SIG-M5 (cell line): ENCODE data around the gene RABEP1.
"Not testable (repeated sequence)": the region's sequence is repeated elsewhere in the genome, so short reads cannot be mapped to it uniquely, and the experiment has no call there.

Experiments used
- DNase-seq: peaks from one replicate; lab custom pipeline; 2025; lab: John Stamatoyannopoulos, UW

Gene RABEP1

GRCh38 chr17:5281814-5282641, at the start of gene RABEP1:
RABEP1 (plus strand) TSS chr17:5282284; CDS start chr17:5282487, 203 bp downstream.
- DNase-seq: no peak

- not testable (repeated sequence) for DNase-seq
Observed at GRCh38 chr17:5233492-5233891, 48.6 kb upstream of the RABEP1 start.

- DNase-seq: no peak
Observed at GRCh38 chr17:5234645-5235576, 47.2 kb upstream of the RABEP1 start, which contains the start of gene SCIMP. SCIMP (minus strand) TSS chr17:5234860; CDS start chr17:5234755, 105 bp downstream.

- no peak for DNase-seq
Observed at GRCh38 chr17:5236938-5237540, 45.0 kb upstream of the RABEP1 start.

GRCh38 chr17:5237541-5238016, 44.5 kb upstream of the RABEP1 start:
- DNase-seq: no peak

- no peak for DNase-seq
Observed at GRCh38 chr17:5238333-5238732, 43.8 kb upstream of the RABEP1 start.

GRCh38 chr17:5239769-5240168, 42.3 kb upstream of the RABEP1 start:
- not testable (repeated sequence) for DNase-seq

- DNase-seq: no peak
Observed at GRCh38 chr17:5241861-5242671, 40.0 kb upstream of the RABEP1 start.

- DNase-seq: no peak
Observed at GRCh38 chr17:5247621-5248020, 34.5 kb upstream of the RABEP1 start.

GRCh38 chr17:5248821-5249479, 33.1 kb upstream of the RABEP1 start:
- no peak for DNase-seq

- no peak for DNase-seq
Observed at GRCh38 chr17:5249615-5250014, 32.5 kb upstream of the RABEP1 start.

GRCh38 chr17:5254414-5254813, 27.7 kb upstream of the RABEP1 start:
- DNase-seq: no peak

GRCh38 chr17:5254903-5255521, 27.1 kb upstream of the RABEP1 start:
- no peak for DNase-seq

GRCh38 chr17:5257124-5257523, 25.0 kb upstream of the RABEP1 start:
- no peak for DNase-seq

GRCh38 chr17:5260542-5260941, 21.5 kb upstream of the RABEP1 start:
- no peak for DNase-seq

- no peak for DNase-seq
Observed at GRCh38 chr17:5262416-5262991, 19.6 kb upstream of the RABEP1 start.

GRCh38 chr17:5263441-5263840, 18.6 kb upstream of the RABEP1 start:
- no peak for DNase-seq

GRCh38 chr17:5264893-5265292, 17.2 kb upstream of the RABEP1 start:
- no peak for DNase-seq

- DNase-seq: no peak
Observed at GRCh38 chr17:5269241-5269960, 12.7 kb upstream of the RABEP1 start.
